ENCODE measurements around the gene PRELP. TPM values are rescaled to one million over a fixed set of nuclear protein-coding genes. Genes with fewer than 3 reads are reported as not detected.

The PRELP gene
- total RNA-seq, 1 experiment from 2014 or later, result not detected

DNA sequence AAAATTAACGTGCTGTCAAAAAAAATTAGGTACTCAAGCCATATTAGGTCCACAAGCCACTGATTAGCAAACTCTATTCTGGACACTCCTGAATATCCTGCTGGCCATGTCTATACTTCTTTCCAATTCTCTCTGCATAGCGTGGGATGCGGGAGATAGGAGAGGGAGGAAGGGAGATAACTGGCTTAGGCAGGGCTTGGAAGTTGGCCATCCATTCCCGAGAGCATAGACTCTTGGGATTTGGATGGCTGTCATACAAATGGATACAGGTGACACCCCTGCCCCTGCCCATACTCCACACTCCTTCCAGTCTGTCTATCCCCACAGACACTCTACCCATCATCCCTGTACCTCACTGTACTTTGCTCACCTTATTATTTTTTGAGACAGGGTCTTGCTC lies 2.3 kb upstream of the PRELP start:
- no peaks in the 10 kb centered on the region for H3K9me3 ChIP-seq (ENCODE audit: low read length)
- ATAC-seq, result no peak
- H3K4me2 ChIP-seq (ENCODE audit: low read length), result no peak overlapping the region
- H3K9ac ChIP-seq (ENCODE audit: low read length), result no peak overlapping the region
- H3F3A ChIP-seq (ENCODE audit: low read length, unreplicated experiment), result no peaks in the 10 kb centered on the region
- peaks cover 10% of the 10 kb centered on the region; the same call in 1 of the 2 replicates for H3K27me3 ChIP-seq (ENCODE audit: low read length)
- no peak for TF ChIP-seq EZH2phosphoT487 (IDR thresholded peaks at IDR 0.05; ENCODE audit: borderline replicate concordance, low read length)
- TF ChIP-seq, protein P1, sequence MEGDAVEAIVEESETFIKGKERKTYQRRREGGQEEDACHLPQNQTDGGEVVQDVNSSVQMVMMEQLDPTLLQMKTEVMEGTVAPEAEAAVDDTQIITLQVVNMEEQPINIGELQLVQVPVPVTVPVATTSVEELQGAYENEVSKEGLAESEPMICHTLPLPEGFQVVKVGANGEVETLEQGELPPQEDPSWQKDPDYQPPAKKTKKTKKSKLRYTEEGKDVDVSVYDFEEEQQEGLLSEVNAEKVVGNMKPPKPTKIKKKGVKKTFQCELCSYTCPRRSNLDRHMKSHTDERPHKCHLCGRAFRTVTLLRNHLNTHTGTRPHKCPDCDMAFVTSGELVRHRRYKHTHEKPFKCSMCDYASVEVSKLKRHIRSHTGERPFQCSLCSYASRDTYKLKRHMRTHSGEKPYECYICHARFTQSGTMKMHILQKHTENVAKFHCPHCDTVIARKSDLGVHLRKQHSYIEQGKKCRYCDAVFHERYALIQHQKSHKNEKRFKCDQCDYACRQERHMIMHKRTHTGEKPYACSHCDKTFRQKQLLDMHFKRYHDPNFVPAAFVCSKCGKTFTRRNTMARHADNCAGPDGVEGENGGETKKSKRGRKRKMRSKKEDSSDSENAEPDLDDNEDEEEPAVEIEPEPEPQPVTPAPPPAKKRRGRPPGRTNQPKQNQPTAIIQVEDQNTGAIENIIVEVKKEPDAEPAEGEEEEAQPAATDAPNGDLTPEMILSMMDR (conservative IDR thresholded peaks at IDR 0.05; ENCODE audit: low read depth, low read length), result no peak
- TF ChIP-seq EZH2 (IDR thresholded peaks at IDR 0.05; ENCODE audit: low read length, unreplicated experiment), result no peak
- no peaks in the 10 kb centered on the region for H3K36me3 ChIP-seq (ENCODE audit: low read depth, low read length)
- H4K20me1 ChIP-seq (ENCODE audit: low read length), result no peaks in the 10 kb centered on the region
- BruUV-seq (replicated peaks), result no TSS peak
- no peaks in the 10 kb centered on the region for H3K79me2 ChIP-seq (ENCODE audit: low read length)
- H3K27ac ChIP-seq (ENCODE audit: low read length), result no peak overlapping the region
- no peak overlapping the region for H3K4me3 ChIP-seq (ENCODE audit: low read length)
- H3K9me2 ChIP-seq (replicated peaks; ENCODE audit: low read length), result no peaks in the 10 kb centered on the region
- DNase-seq, result no peak
- no peak overlapping the region for H2AFZ ChIP-seq (ENCODE audit: low read length)
- H3K4me1 ChIP-seq (ENCODE audit: insufficient read depth, low read length), result 0 out of 2 replicates have a peak, but pooled peaks cover 5% of the 10 kb centered on the region
- ChIA-PET POLR2A (ENCODE audit: unreplicated experiment) (interaction anchor here (0.6 kb wide), 1 partner anchor 518 kb away, joined by 6 read pairs; no protein-coding TSS in a partner anchor), CTCF (interaction anchor here (0.6 kb wide), 1 partner anchor 64 kb away, joined by 3 read pairs; no protein-coding TSS in a partner anchor)
- intact Hi-C loops (cut with micrococcal nuclease), result no loop called here

DNA sequence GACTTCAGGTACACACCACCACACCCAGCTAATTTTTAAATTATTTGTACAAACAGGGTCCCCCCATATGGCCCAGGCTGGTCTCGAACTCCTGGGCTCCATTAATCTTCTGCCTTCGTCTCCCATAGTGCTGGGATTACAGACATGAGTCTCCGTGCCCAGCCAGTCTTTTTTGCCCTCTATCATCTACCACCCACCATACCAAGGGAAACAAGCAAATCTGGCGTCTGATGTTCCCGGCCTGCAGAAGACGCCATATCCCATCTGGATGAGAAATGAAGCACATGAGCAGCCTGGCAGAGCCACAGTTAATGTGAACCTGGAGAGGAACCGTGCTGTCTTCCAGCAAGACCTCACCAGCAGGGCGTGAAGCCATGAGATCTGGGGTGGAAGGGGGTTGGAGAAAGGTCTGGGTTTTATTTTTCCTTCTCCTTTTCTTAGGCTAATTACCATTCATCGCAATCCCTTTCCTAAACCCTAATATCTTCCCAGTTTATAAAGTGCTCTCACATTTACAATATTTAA lies 1.8 kb upstream of the PRELP start:
- Histone ChIP-seq H3K27me3 (ENCODE audit: low read length) (peaks cover 10% of the 10 kb centered on the region; the same call in 1 of the 2 replicates), H2AFZ (ENCODE audit: low read length) (no peak overlapping the region), H3K9ac (ENCODE audit: low read length) (no peak overlapping the region), H3K4me2 (ENCODE audit: low read length) (no peak overlapping the region), H3K4me1 (ENCODE audit: insufficient read depth, low read length) (0 out of 2 replicates have a peak, but pooled peaks cover 5% of the 10 kb centered on the region), H3K79me2 (ENCODE audit: low read length) (no peaks in the 10 kb centered on the region), H3K9me3 (ENCODE audit: low read length) (no peaks in the 10 kb centered on the region), H3F3A (ENCODE audit: low read length, unreplicated experiment) (no peaks in the 10 kb centered on the region), H3K9me2 (replicated peaks; ENCODE audit: low read length) (no peaks in the 10 kb centered on the region), H3K27ac (ENCODE audit: low read length) (no peak overlapping the region), H3K4me3 (ENCODE audit: low read length) (no peak overlapping the region), H4K20me1 (ENCODE audit: low read length) (no peaks in the 10 kb centered on the region), H3K36me3 (ENCODE audit: low read depth, low read length) (no peaks in the 10 kb centered on the region)
- no TSS peak for BruUV-seq (replicated peaks)
- intact Hi-C loops (cut with micrococcal nuclease), result no loop called here
- no peak for DNase-seq
- CTCF ChIA-PET, result interaction anchor here (0.6 kb wide), 1 partner anchor 64 kb away, joined by 3 read pairs; no protein-coding TSS in a partner anchor
- no peak for ATAC-seq
- POLR2A ChIA-PET (ENCODE audit: unreplicated experiment), result interaction anchor here (0.6 kb wide), 1 partner anchor 519 kb away, joined by 6 read pairs; no protein-coding TSS in a partner anchor
- TF ChIP-seq EZH2 (IDR thresholded peaks at IDR 0.05; ENCODE audit: low read length, unreplicated experiment), result no peak
- TF ChIP-seq EZH2phosphoT487 (IDR thresholded peaks at IDR 0.05; ENCODE audit: borderline replicate concordance, low read length), result no peak
- TF ChIP-seq, protein P1 (conservative IDR thresholded peaks at IDR 0.05; ENCODE audit: low read depth, low read length), result no peak

DNA sequence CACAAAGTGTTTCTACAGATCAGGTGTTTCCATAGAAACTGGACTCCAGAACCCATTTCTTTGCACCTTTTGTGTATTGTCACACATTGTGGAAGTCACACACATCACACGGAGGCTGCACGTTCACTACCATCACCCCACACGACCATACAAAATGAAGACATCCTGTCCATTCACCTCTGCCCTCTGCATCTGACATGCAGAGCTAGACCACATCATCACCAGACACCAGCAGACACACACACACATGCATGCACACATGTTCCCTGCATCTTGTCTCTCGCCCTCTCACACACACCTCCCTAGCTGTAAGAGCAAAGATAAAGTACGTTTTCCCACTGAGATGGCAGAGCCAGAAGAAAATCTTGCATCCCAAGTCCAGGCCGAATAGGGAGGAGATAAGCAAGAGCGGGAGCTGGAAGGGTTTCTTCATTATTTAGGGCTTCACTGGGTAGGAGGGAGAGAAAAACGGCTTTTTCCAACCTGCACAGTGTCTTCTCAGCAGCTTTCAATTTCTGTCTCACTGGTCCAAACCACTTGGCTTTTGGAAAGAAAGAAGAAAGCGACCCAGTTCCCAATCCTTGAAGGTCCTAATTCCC lies 709 bp downstream of the PRELP start:
- intact Hi-C loops (cut with micrococcal nuclease), result no loop called here
- CTCF ChIA-PET, result interaction anchor here (0.6 kb wide), 2 partner anchors 136 to 242 kb away, joined by 3 to 5 read pairs; no protein-coding TSS in a partner anchor
- POLR2A ChIA-PET (ENCODE audit: unreplicated experiment), result interaction anchor here (0.6 kb wide), 1 partner anchor 11 kb away, joined by 3 read pairs; no protein-coding TSS in a partner anchor

More for the DNA sequence above, 709 bp downstream of the PRELP start:
- H3K27me3 ChIP-seq (ENCODE audit: low read length), result peaks cover 10% of the 10 kb centered on the region; the same call in 1 of the 2 replicates
- H4K20me1 ChIP-seq (ENCODE audit: low read length), result no peaks in the 10 kb centered on the region
- H3K4me2 ChIP-seq (ENCODE audit: low read length), result no peak overlapping the region
- H3K4me3 ChIP-seq (ENCODE audit: low read length), result no peak overlapping the region
- no peaks in the 10 kb centered on the region for H3K9me2 ChIP-seq (replicated peaks; ENCODE audit: low read length)
- H3K9me3 ChIP-seq (ENCODE audit: low read length), result no peaks in the 10 kb centered on the region
- H3K9ac ChIP-seq (ENCODE audit: low read length), result no peak overlapping the region
- no peaks in the 10 kb centered on the region for H3K79me2 ChIP-seq (ENCODE audit: low read length)
- no peaks in the 10 kb centered on the region for H3F3A ChIP-seq (ENCODE audit: low read length, unreplicated experiment)
- no TSS peak for BruUV-seq (replicated peaks)
- no peak overlapping the region for H2AFZ ChIP-seq (ENCODE audit: low read length)
- no peak overlapping the region for H3K27ac ChIP-seq (ENCODE audit: low read length)
- ATAC-seq, result no peak
- no peak for DNase-seq
- TF ChIP-seq EZH2phosphoT487 (IDR thresholded peaks at IDR 0.05; ENCODE audit: borderline replicate concordance, low read length) (no peak), EZH2 (IDR thresholded peaks at IDR 0.05; ENCODE audit: low read length, unreplicated experiment) (no peak)
- TF ChIP-seq, protein P1 (conservative IDR thresholded peaks at IDR 0.05; ENCODE audit: low read depth, low read length), result no peak
- peaks cover 21% of the 10 kb centered on the region for H3K4me1 ChIP-seq (ENCODE audit: insufficient read depth, low read length)
- H3K36me3 ChIP-seq (ENCODE audit: low read depth, low read length), result no peaks in the 10 kb centered on the region
